GOT3 (cell line): Measurements from ENCODE around the gene CLK3.
A peak's percentile ranks its signal among the peaks of the same experiment; 100 is the strongest.
"Not testable (repeated sequence)": the region's sequence is repeated elsewhere in the genome, so short reads cannot be mapped to it uniquely, and the experiment has no call there.

ENCODE experiments used
- DNase-seq: peaks from one replicate; lab custom pipeline; 2025; ENCODE audit warnings: mixed read lengths; lab: John Stamatoyannopoulos, UW

The CLK3 gene

GRCh38 chr15:74615508-74616365, at the start of gene CLK3:
Gene CLK3, plus strand, starts transcription at chr15:74615836. Its CDS starts 3,361 bp downstream, at chr15:74619197.
- DNase-seq: peak; percentile 81

GRCh38 chr15:74568594-74568993, 47.0 kb upstream of the CLK3 start:
- no peak for DNase-seq

GRCh38 chr15:74569731-74570070, 45.9 kb upstream of the CLK3 start:
- no peak for DNase-seq

GRCh38 chr15:74571191-74571590, 44.4 kb upstream of the CLK3 start:
- DNase-seq: no peak

- no peak for DNase-seq
Measured at GRCh38 chr15:74573987-74574386, 41.6 kb upstream of the CLK3 start.

GRCh38 chr15:74578496-74578994, 37.1 kb upstream of the CLK3 start:
- DNase-seq: no peak

- DNase-seq: no peak
Measured at GRCh38 chr15:74579001-74579400, 36.6 kb upstream of the CLK3 start.

- DNase-seq: no peak
Measured at GRCh38 chr15:74580538-74581350, 34.9 kb upstream of the CLK3 start.

- DNase-seq: no peak
Measured at GRCh38 chr15:74584204-74584603, 31.4 kb upstream of the CLK3 start.

GRCh38 chr15:74584779-74585178, 30.9 kb upstream of the CLK3 start:
- no peak for DNase-seq

- no peak for DNase-seq
Measured at GRCh38 chr15:74585191-74585590, 30.4 kb upstream of the CLK3 start.

- no peak for DNase-seq
Measured at GRCh38 chr15:74585857-74586256, 29.8 kb upstream of the CLK3 start.

GRCh38 chr15:74589826-74590225, 25.8 kb upstream of the CLK3 start:
- DNase-seq: no peak

- DNase-seq: no peak
Measured at GRCh38 chr15:74592222-74592621, 23.4 kb upstream of the CLK3 start.

GRCh38 chr15:74593122-74593521, 22.5 kb upstream of the CLK3 start:
- DNase-seq: no peak

GRCh38 chr15:74594455-74594854, 21.2 kb upstream of the CLK3 start:
- no peak for DNase-seq

- DNase-seq: no peak
Measured at GRCh38 chr15:74595271-74595670, 20.4 kb upstream of the CLK3 start.

GRCh38 chr15:74596736-74597135, 18.9 kb upstream of the CLK3 start:
- DNase-seq: not testable (repeated sequence)

- DNase-seq: not testable (repeated sequence)
Measured at GRCh38 chr15:74597146-74597705, 18.4 kb upstream of the CLK3 start.

- DNase-seq: peak; percentile 75
Measured at GRCh38 chr15:74598126-74598842, 17.4 kb upstream of the CLK3 start.

- no peak for DNase-seq
Measured at GRCh38 chr15:74599156-74599555, 16.5 kb upstream of the CLK3 start.
